GM19240 (cell line): ENCODE measurements around the gene HOXB4.

Experiments used
- DNase-seq: peaks from one replicate; pipeline ENCODE4 v3.0.0; 2011; ENCODE audit warnings: low spot score; ENCODE audit not compliant: insufficient read length

Gene HOXB4

DNA sequence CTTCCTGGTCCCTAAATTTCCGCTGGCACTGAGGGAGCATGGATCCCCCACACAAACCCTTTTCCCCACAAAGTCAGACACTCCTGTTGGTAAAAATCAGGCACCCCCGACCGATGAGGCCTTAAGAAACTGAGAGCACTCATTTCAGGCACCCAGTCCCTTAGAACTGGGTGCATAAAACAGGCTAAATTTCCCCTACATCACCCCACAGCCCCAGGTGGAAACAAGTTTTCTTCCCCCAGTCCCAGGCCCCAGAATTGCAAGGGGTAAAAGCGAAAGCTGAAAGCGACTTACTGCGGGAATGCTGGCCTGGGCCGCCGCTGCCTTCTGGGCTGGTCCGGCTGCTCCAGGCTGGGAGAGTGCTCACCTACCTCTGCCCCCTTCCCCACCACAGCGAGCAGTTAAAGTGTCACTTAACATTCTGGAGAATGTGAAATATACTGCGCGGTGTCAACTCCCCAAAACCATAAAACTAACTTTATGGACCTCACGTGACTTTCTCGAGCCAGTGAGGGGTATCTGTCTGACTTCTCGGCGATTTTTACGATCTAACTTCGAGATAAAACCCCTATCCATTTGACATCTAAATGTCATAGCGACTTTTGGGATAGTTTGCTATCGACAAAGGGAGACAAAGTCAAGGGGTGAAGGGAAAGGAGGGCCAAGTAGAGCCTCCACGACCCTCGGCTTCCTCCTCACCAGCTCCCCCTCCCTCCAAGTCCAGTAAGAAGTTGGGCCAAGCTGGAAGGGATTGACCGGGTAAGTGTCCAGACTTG, 11.9 kb upstream of the HOXB4 start, which contains the start of gene HOXB3:
HOXB3 (minus strand) TSS at position 411 of the 776 bp plus-strand sequence. CDS start 37,767 bp downstream, outside the sequence.
- no peak for DNase-seq

DNA sequence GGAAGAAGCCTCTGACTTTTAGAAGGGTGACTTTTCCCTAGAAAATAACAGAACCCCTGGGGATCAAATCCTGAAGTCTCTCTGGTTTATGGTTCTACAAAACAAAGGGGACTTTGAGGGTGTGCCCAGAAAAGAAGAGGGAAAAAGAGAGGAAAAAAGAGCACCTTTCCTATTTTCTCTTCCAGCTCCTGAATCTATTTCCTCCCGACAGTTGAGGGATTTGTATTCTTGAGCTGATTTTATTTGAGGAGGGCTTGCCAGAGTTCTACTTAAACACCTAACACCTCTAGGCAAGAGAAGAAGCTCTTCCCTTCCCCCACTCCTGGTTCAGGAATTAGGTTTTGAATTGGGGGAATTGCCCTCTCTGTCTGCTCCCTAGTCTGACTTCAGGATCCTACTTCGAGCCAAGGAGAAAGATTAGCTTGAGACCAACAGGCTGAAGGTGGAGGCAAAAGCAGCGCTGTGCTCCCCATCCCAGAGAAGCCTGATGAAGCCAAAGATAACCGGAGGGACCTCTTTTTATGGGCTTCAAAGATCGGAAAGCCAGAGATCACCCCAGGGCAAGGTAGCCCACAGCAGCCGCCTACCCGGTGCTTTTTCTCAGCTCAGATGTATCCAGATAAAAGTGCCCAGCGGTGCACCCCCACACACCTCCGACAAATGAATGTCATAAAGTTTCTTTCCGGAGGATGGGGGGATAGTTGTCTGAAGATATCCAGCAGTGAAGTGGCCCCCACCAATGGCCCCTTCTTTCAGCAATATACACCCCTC, 11.1 kb upstream of the HOXB4 start:
- no peak for DNase-seq

DNA sequence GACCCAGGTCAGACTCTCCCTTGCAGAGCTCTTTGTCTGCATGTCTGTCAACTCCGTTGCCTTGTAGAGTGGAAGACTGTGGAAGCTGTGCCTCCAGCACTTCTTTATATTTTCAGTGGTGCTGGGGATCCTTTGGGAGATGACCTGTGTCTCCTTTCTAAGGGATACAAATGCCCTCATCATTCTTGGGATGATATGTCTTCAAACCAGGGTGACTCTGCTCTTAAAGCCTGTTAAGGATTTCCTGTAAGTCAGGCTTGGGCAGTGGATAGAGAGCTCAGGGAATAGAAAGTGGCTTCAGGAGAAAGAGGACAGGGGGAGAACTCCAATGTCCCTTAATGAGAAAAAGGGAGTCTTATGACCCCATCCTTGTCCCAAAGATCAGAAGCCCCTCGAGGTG, 10.4 kb upstream of the HOXB4 start:
- DNase-seq = no peak

DNA sequence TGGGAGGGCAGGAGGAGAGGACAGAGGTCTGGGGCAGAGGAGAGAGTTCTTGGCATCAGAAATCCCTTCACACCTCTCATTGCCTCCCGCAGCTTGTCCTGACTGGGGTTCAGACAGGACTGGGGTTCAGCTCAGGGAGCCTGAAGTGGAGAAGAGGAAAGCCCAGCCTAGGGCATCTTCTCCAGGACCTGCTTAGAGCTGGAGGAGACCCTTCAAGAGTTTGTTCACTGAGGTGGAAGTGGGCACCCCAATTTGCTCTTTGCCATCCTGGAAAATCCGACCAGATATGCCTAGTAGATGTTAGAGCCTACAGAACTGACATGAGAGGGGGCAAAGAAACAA, 9.9 kb upstream of the HOXB4 start:
- DNase-seq = no peak

DNA sequence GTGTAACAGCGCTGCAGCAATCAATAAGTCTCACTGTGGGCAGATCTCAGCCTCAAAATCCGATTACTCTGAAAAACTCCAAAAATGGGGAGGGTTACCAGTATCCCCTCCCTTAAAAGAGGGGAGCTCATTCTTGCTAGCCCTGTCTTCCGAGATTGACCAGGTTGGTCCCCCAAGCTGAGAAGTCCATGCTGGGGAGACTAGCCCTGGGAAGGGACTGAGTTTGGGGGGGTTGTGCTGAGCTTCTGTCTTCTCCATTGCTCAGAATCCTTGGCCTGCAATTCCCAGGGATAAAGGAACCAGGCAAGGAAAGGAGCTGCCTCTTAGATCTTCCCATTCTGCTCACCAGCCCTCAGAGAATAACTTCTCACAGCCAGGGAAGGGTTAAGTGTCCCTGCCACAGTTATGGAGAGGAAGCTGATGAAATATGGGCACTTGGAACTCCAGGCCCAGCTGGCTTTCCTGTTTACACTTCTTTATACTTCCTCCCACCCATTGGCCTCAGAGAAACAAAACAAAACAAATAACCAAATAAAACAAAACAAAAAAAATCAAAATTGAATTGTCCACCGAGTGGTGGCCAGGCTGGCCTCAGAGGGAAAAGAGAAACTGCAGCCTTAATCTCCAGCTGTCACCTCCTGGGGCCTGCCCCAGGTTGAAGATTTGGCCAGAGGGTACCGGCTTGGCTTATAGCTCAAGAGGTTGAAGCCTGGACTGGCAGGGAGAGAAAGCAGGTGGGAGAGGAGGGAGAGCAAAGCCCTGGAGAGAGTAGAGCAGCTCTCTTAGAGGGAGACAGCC, 9.3 kb upstream of the HOXB4 start:
- DNase-seq = no peak

- no peak for DNase-seq
Measured at GRCh38 chr17:48586355-48587258, 8.5 kb upstream of the HOXB4 start.

DNA sequence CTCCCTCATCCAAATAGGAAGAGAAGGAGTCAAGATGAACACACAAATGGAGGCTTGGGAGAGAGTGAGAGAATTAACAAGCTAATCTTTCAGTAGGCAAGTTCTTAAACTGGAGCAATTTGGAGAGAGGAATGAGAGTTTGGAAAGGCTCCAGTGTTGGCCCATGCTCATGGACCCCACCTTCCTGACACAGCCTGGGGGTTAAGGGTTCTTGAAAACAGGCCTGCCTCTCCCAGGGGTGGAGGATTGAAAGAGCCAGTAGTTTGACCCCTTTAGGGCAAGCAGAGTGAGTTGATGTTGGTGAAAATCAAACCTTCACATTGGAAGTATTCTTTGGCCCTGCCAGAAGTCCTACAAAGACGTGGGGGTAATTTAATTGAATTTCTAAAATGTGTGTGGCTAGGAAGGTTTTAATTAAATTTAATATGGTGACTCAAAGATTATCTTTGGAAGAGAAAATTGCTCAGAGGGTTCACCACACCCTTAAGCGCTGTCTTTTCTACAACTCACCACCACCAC, 6.1 kb upstream of the HOXB4 start:
- no peak for DNase-seq

DNA sequence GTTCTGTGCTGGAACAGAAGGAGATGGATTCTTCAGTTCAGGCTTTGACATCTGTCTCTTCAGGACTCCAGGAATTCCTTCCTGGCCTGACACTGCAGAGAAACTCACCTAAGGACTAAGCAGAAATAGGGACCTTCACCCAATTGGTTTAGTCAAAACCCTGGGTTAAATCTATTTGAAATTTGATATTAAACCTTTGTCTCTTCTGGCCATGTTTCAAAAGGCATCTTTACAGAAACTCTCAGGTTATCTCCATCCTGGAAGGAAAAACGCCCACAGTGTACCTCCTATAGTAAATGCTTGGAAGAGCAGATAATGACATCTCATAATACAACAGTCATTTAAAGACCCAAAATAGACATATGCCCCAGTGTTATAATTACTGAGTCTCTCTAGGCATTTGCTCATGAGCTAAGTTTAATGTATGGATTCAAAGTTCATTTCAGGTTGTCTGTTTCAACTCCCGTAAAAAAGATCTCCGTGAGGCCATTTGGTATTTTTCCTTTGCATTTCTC, 5.6 kb upstream of the HOXB4 start:
- no peak for DNase-seq

- DNase-seq = no peak
Measured at GRCh38 chr17:48582750-48583069, 4.6 kb upstream of the HOXB4 start.

- no peak for DNase-seq
Measured at GRCh38 chr17:48579760-48580554, 1.8 kb upstream of the HOXB4 start.

- DNase-seq = no peak
Measured at GRCh38 chr17:48579471-48579759, 1.3 kb upstream of the HOXB4 start.

- DNase-seq = no peak
Measured at GRCh38 chr17:48578616-48579470, 693 bp upstream of the HOXB4 start.

- DNase-seq = no peak
Measured at GRCh38 chr17:48577330-48577945, 712 bp downstream of the HOXB4 start.

DNA sequence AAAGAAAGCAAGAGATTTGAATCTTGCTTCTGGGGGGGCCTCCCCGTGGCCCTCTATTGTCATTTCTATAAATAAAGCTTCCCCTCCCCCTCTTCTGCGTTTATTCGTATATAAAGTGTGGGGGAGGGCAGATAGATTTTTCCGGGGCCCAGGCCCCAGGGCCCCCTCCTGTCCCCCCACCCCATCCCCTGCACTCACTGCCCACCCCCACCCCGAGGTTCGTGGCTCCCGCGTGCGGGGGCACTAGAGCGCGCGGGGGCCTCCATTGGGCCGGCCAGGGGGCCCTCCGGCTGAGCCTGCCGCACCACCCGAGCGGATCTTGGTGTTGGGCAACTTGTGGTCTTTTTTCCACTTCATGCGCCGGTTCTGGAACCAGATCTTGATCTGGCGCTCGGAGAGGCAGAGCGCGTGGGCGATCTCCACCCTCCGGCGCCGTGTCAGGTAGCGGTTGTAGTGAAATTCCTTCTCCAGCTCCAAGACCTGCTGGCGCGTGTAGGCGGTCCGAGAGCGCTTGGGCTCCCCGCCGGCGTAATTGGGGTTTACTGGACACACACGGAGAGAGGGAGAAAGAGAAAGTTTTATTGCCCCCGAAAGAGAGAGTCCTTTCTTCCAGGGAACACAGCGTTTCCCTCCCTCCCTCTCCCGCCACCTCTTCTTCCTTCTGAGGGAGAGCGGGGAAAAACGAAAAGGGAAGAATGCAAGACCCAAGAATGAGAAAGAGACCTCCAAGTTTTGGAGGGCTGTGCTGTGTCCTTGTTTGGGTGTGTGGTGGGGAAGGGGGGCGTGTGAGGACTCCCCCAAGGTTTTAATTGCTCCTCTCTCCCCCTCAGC, 1.5 kb downstream of the HOXB4 start:
- DNase-seq = no peak

GRCh38 chr17:48575673-48576478, 2.3 kb downstream of the HOXB4 start:
- no peak for DNase-seq

DNA sequence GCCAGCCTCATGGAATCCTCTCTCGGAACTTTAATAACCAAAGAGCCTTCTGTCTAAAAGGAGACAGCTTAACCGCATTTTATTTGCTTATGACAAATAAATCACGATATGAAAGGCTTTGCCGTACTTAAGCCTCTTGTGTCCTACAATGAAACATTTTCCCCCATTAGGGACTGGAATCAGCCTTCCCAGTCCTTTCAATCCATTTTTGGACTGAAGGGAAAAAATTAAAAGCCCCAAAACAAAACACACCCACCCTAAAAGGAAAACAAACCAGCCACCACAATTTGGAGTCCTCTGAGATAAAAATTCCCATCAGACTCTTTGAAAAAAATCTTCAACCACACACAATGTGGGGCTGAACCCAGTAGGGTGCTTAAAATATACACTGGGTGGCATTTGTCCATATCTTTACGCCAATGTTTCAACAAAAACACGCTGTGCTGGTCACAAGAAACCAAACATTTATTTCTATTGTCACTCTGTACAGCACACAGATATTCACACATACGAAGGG, 3.0 kb downstream of the HOXB4 start:
- DNase-seq = no peak
